ENCODE results near the gene CTDP1.

CTDP1 gene

GRCh38 chr18:79740521-79741361 lies 61.1 kb downstream of the CTDP1 start:
- in situ Hi-C loops (cut with MboI; ENCODE audit: low sequenced_read_pairs, unreplicated experiment): no loop called here
- no peak for DNase-seq (ENCODE audit: low spot score)
- TF ChIP-seq CTCF (IDR thresholded peaks at IDR 0.05; ENCODE audit: borderline replicate concordance, control extremely low read depth, extremely low read depth, insufficient read depth, missing control alignments): no peak

GRCh38 chr18:79741362-79741700 lies 61.7 kb downstream of the CTDP1 start:
- TF ChIP-seq CTCF (IDR thresholded peaks at IDR 0.05; ENCODE audit: borderline replicate concordance, control extremely low read depth, extremely low read depth, insufficient read depth, missing control alignments): no peak
- no peak for DNase-seq (ENCODE audit: low spot score)
- in situ Hi-C loops (cut with MboI; ENCODE audit: low sequenced_read_pairs, unreplicated experiment): no loop called here

- no peak for DNase-seq (ENCODE audit: low spot score)
- in situ Hi-C loops (cut with MboI; ENCODE audit: low sequenced_read_pairs, unreplicated experiment): no loop called here
- no peak for TF ChIP-seq CTCF (IDR thresholded peaks at IDR 0.05; ENCODE audit: borderline replicate concordance, control extremely low read depth, extremely low read depth, insufficient read depth, missing control alignments)
These were observed 62.5 kb downstream of the CTDP1 start for GRCh38 chr18:79742076-79742475.

GRCh38 chr18:79744625-79745024 lies 65.0 kb downstream of the CTDP1 start:
- TF ChIP-seq CTCF (IDR thresholded peaks at IDR 0.05; ENCODE audit: borderline replicate concordance, control extremely low read depth, extremely low read depth, insufficient read depth, missing control alignments): no peak
- in situ Hi-C loops (cut with MboI; ENCODE audit: low sequenced_read_pairs, unreplicated experiment): no loop called here
- no peak for DNase-seq (ENCODE audit: low spot score)

GRCh38 chr18:79746730-79747129 lies 67.1 kb downstream of the CTDP1 start:
- no peak for TF ChIP-seq CTCF (IDR thresholded peaks at IDR 0.05; ENCODE audit: borderline replicate concordance, control extremely low read depth, extremely low read depth, insufficient read depth, missing control alignments)
- in situ Hi-C loops (cut with MboI; ENCODE audit: low sequenced_read_pairs, unreplicated experiment): no loop called here
- no peak for DNase-seq (ENCODE audit: low spot score)

- in situ Hi-C loops (cut with MboI; ENCODE audit: low sequenced_read_pairs, unreplicated experiment): no loop called here
- DNase-seq (ENCODE audit: low spot score): no peak
- TF ChIP-seq CTCF (IDR thresholded peaks at IDR 0.05; ENCODE audit: borderline replicate concordance, control extremely low read depth, extremely low read depth, insufficient read depth, missing control alignments): no peak
These were observed 67.7 kb downstream of the CTDP1 start for GRCh38 chr18:79747156-79747845.

All from GM13976 (cell line).